ENCODE data around the gene SIGLEC1.

The SIGLEC1 gene

GRCh38 chr20:3692706-3693294 is 19.6 kb downstream of the SIGLEC1 start:
- no peak for DNase-seq (ENCODE audit: low read depth in 1 of 2, low spot score in 1 of 2)

GRCh38 chr20:3691897-3692296 is 20.5 kb downstream of the SIGLEC1 start:
- TF ChIP-seq SPI1 (IDR thresholded peaks at IDR 0.05; ENCODE audit: borderline replicate concordance, low read depth) (no peak), GABPA (IDR thresholded peaks at IDR 0.05; ENCODE audit: low read depth) (no peak), CTCF (IDR thresholded peaks at IDR 0.05; ENCODE audit: insufficient read depth, low read length) (no peak), POLR2AphosphoS5 (IDR thresholded peaks at IDR 0.05; ENCODE audit: low read depth) (no peak)
- TF ChIP-seq, protein P1, sequence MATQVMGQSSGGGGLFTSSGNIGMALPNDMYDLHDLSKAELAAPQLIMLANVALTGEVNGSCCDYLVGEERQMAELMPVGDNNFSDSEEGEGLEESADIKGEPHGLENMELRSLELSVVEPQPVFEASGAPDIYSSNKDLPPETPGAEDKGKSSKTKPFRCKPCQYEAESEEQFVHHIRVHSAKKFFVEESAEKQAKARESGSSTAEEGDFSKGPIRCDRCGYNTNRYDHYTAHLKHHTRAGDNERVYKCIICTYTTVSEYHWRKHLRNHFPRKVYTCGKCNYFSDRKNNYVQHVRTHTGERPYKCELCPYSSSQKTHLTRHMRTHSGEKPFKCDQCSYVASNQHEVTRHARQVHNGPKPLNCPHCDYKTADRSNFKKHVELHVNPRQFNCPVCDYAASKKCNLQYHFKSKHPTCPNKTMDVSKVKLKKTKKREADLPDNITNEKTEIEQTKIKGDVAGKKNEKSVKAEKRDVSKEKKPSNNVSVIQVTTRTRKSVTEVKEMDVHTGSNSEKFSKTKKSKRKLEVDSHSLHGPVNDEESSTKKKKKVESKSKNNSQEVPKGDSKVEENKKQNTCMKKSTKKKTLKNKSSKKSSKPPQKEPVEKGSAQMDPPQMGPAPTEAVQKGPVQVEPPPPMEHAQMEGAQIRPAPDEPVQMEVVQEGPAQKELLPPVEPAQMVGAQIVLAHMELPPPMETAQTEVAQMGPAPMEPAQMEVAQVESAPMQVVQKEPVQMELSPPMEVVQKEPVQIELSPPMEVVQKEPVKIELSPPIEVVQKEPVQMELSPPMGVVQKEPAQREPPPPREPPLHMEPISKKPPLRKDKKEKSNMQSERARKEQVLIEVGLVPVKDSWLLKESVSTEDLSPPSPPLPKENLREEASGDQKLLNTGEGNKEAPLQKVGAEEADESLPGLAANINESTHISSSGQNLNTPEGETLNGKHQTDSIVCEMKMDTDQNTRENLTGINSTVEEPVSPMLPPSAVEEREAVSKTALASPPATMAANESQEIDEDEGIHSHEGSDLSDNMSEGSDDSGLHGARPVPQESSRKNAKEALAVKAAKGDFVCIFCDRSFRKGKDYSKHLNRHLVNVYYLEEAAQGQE (IDR thresholded peaks at IDR 0.05; ENCODE audit: insufficient replicate concordance, low read depth): no peak
- DNase-seq (ENCODE audit: low read depth in 1 of 2, low spot score in 1 of 2): no peak
- Histone ChIP-seq H3K27ac (replicated peaks) (no peak overlapping the region), H3K4me3 (replicated peaks; ENCODE audit: insufficient read depth, low read length) (no peak overlapping the region), H3K27me3 (ENCODE audit: insufficient read depth, poor library complexity, severe bottlenecking) (no peaks in the 10 kb centered on the region)

More at GRCh38 chr20:3692706-3693294, 19.6 kb downstream of the SIGLEC1 start:
- Histone ChIP-seq H3K27me3 (ENCODE audit: insufficient read depth, poor library complexity, severe bottlenecking) (no peaks in the 10 kb centered on the region), H3K4me3 (replicated peaks; ENCODE audit: insufficient read depth, low read length) (no peak overlapping the region), H3K27ac (replicated peaks) (no peak overlapping the region)
- TF ChIP-seq CTCF (IDR thresholded peaks at IDR 0.05; ENCODE audit: insufficient read depth, low read length): no peak

- no peak for DNase-seq (ENCODE audit: low read depth in 1 of 2, low spot score in 1 of 2)
- Histone ChIP-seq H3K27ac (replicated peaks) (no peak overlapping the region), H3K27me3 (ENCODE audit: insufficient read depth, poor library complexity, severe bottlenecking) (no peaks in the 10 kb centered on the region), H3K4me3 (replicated peaks; ENCODE audit: insufficient read depth, low read length) (no peak overlapping the region)
- no peak for TF ChIP-seq SPI1 (IDR thresholded peaks at IDR 0.05; ENCODE audit: borderline replicate concordance, low read depth)
- TF ChIP-seq GABPA (IDR thresholded peaks at IDR 0.05; ENCODE audit: low read depth): no peak
- TF ChIP-seq, protein P1 (IDR thresholded peaks at IDR 0.05; ENCODE audit: insufficient replicate concordance, low read depth): no peak
- TF ChIP-seq CTCF (IDR thresholded peaks at IDR 0.05; ENCODE audit: insufficient read depth, low read length): no peak
- no peak for TF ChIP-seq POLR2AphosphoS5 (IDR thresholded peaks at IDR 0.05; ENCODE audit: low read depth)
Measured at GRCh38 chr20:3691306-3691705, 21.1 kb downstream of the SIGLEC1 start.

DNA sequence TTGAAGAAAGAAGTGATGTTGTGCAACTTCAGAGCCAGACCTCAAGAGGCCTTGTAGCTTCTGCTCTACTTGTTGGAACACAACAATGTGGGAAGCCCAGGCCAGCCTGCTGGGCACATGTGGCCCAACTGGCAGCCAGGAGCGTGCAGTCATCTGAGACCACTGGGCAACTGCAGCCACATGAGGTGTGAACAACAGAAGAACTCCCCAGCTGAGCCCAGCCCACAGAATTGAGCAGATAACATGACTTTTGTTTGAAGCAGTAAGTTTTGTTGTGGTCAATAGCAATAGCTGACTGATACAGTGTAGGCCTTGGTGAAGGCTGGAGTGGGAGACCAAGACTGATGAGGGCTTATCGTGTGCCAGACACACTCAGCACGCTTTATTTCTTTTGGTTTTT is 22.0 kb downstream of the SIGLEC1 start:
- Histone ChIP-seq H3K4me3 (replicated peaks; ENCODE audit: insufficient read depth, low read length) (no peak overlapping the region), H3K27me3 (ENCODE audit: insufficient read depth, poor library complexity, severe bottlenecking) (peaks cover 2% of the 10 kb centered on the region), H3K27ac (replicated peaks) (no peak overlapping the region)
- TF ChIP-seq SPI1 (IDR thresholded peaks at IDR 0.05; ENCODE audit: borderline replicate concordance, low read depth): no peak
- TF ChIP-seq POLR2AphosphoS5 (IDR thresholded peaks at IDR 0.05; ENCODE audit: low read depth): no peak
- TF ChIP-seq, protein P1 (IDR thresholded peaks at IDR 0.05; ENCODE audit: insufficient replicate concordance, low read depth): no peak
- TF ChIP-seq CTCF (IDR thresholded peaks at IDR 0.05; ENCODE audit: insufficient read depth, low read length): no peak
- TF ChIP-seq GABPA (IDR thresholded peaks at IDR 0.05; ENCODE audit: low read depth): no peak
- no peak for DNase-seq (ENCODE audit: low read depth in 1 of 2, low spot score in 1 of 2)
